GM23248 (cell line): ENCODE measurements around the gene CDC14B.

Source experiments
- EZH2 ChIP-seq: fragments of 200-600 bp; sonication (generic); IDR thresholded peaks from 2 replicates; pipeline ENCODE4 v1.6.1; 2018; ENCODE audit warnings: antibody characterized with exemption, mild to moderate bottlenecking; ENCODE audit not compliant: insufficient read depth, poor library complexity, severe bottlenecking
- EZH2phosphoT487 ChIP-seq: fragments of 200-600 bp; sonication (generic); IDR thresholded peaks from 2 replicates; pipeline ENCODE4 v1.6.1; 2018; ENCODE audit warnings: antibody characterized with exemption, moderate library complexity, mild to moderate bottlenecking, low read depth; ENCODE audit not compliant: insufficient read depth

GRCh38 chr9:96487949-96488348 lies 131.7 kb downstream of the CDC14B start:
- TF ChIP-seq EZH2 (no peak), EZH2phosphoT487 (no peak)
